CD4-positive, alpha-beta T cell treated with Interleukin-10 for 1 hour (primary cell): Measurements from ENCODE around the gene NUP93.
"Not testable (repeated sequence)": the region's sequence is repeated elsewhere in the genome, so short reads cannot be mapped to it uniquely, and the experiment has no call there.

Experiments used
- DNase-seq: peaks from one replicate; pipeline ENCODE4 v3.0.0-alpha.2; 2020

The NUP93 gene

GRCh38 chr16:56855201-56855600, 125.3 kb downstream of the NUP93 start:
- DNase-seq, result no peak

GRCh38 chr16:56855946-56856345, 126.0 kb downstream of the NUP93 start:
- DNase-seq, result no peak

GRCh38 chr16:56856876-56857447, 127.0 kb downstream of the NUP93 start:
- no peak for DNase-seq

- DNase-seq, result no peak
Observed at GRCh38 chr16:56858374-56858773, 128.4 kb downstream of the NUP93 start.

- DNase-seq, result no peak
Observed at GRCh38 chr16:56859636-56860035, 129.7 kb downstream of the NUP93 start.

GRCh38 chr16:56860226-56861020, 130.5 kb downstream of the NUP93 start:
- peak; percentile 66 for DNase-seq

GRCh38 chr16:56861092-56861610, 131.2 kb downstream of the NUP93 start:
- DNase-seq, result no peak

- no peak for DNase-seq
Observed at GRCh38 chr16:56861756-56862155, 131.8 kb downstream of the NUP93 start.

GRCh38 chr16:56862776-56863175, 132.8 kb downstream of the NUP93 start:
- peak; percentile 17 for DNase-seq

GRCh38 chr16:56864960-56865359, 135.0 kb downstream of the NUP93 start, which contains the start of gene SLC12A3:
TSS of gene SLC12A3 (plus strand) at chr16:56865207. CDS start at chr16:56865236, 29 bp downstream.
- no peak for DNase-seq

- DNase-seq, result no peak
Observed at GRCh38 chr16:56865394-56866062, 135.6 kb downstream of the NUP93 start.

- peak; percentile 69 for DNase-seq
Observed at GRCh38 chr16:56866955-56867830, 137.3 kb downstream of the NUP93 start.

- no peak for DNase-seq
Observed at GRCh38 chr16:56868175-56868574, 138.2 kb downstream of the NUP93 start.

GRCh38 chr16:56868766-56869165, 138.8 kb downstream of the NUP93 start:
- DNase-seq, result not testable (repeated sequence)

- peak; percentile 40 for DNase-seq
Observed at GRCh38 chr16:56869513-56870275, 139.8 kb downstream of the NUP93 start.

GRCh38 chr16:56870276-56870888, 140.5 kb downstream of the NUP93 start:
- DNase-seq, result no peak

GRCh38 chr16:56871172-56871593, 141.3 kb downstream of the NUP93 start:
- no peak for DNase-seq

- no peak for DNase-seq
Observed at GRCh38 chr16:56872863-56873391, 143.0 kb downstream of the NUP93 start.

- no peak for DNase-seq
Observed at GRCh38 chr16:56874800-56875199, 144.9 kb downstream of the NUP93 start.

- no peak for DNase-seq
Observed at GRCh38 chr16:56876048-56876447, 146.1 kb downstream of the NUP93 start.
